H9 (cell line): ENCODE measurements around the gene CORO1C. TPM values are rescaled to one million over a fixed set of nuclear protein-coding genes. Genes with fewer than 3 reads are reported as not detected.

Source experiments
- DNase-seq: peaks from one replicate; pipeline ENCODE4 v3.0.0-alpha.2; 2017
- H2AFZ ChIP-seq: one replicate; pipeline ENCODE4 v1.6.1; 2013; ENCODE audit warnings: mild to moderate bottlenecking, low read length, control low read depth, moderate library complexity
- H2AK5ac ChIP-seq: 2 replicates; pipeline ENCODE4 v1.6.1; 2013; ENCODE audit warnings: low read length, control low read depth, mixed read lengths; ENCODE audit not compliant: insufficient read length
- H2BK120ac ChIP-seq: one replicate; pipeline ENCODE4 v1.6.1; 2013; ENCODE audit warnings: low read depth, mild to moderate bottlenecking, low read length, control low read depth, inconsistent platforms; ENCODE audit not compliant: poor library complexity, severe bottlenecking
- H2BK12ac ChIP-seq: 2 replicates; pipeline ENCODE4 v1.6.1; 2013; ENCODE audit warnings: low read length, control low read depth, mixed read lengths, low read depth; ENCODE audit not compliant: insufficient read length
- H2BK15ac ChIP-seq: 2 replicates; pipeline ENCODE4 v1.6.1; 2013; ENCODE audit warnings: low read depth, low read length, control low read depth
- H2BK20ac ChIP-seq: one replicate; pipeline ENCODE4 v1.6.1; 2013; ENCODE audit warnings: low read depth, mild to moderate bottlenecking, low read length, control low read depth, inconsistent platforms; ENCODE audit not compliant: poor library complexity, severe bottlenecking
- H2BK5ac ChIP-seq: 2 replicates; pipeline ENCODE4 v1.6.1; 2013; ENCODE audit warnings: low read length, control low read depth, mixed read lengths; ENCODE audit not compliant: insufficient read length
- H3K14ac ChIP-seq: 2 replicates; pipeline ENCODE4 v1.6.1; 2013; ENCODE audit warnings: low read length, control low read depth; ENCODE audit not compliant: insufficient read depth
- H3K18ac ChIP-seq: 2 replicates; pipeline ENCODE4 v1.6.1; 2013; ENCODE audit warnings: low read depth, mild to moderate bottlenecking, mixed read lengths, low read length, control low read depth; ENCODE audit not compliant: insufficient read length
- H3K23ac ChIP-seq: 2 replicates; pipeline ENCODE4 v1.6.1; 2013; ENCODE audit warnings: low read length, control low read depth, mixed read lengths, low read depth; ENCODE audit not compliant: insufficient read length
- H3K23me2 ChIP-seq: 2 replicates; pipeline ENCODE4 v1.6.1; 2013; ENCODE audit warnings: low read depth, mild to moderate bottlenecking, mixed read lengths, low read length, control low read depth; ENCODE audit not compliant: insufficient read length, poor library complexity, severe bottlenecking
- H3K27ac ChIP-seq: 2 replicates; pipeline ENCODE4 v1.5.1; 2013; ENCODE audit warnings: low read length, control low read depth, mixed read lengths, low read depth; ENCODE audit not compliant: insufficient read length
- H3K27me3 ChIP-seq: 2 replicates; pipeline ENCODE4 v1.6.1; 2013; ENCODE audit warnings: low read length, control low read depth, inconsistent platforms; ENCODE audit not compliant: insufficient read depth
- H3K4ac ChIP-seq: 2 replicates; pipeline ENCODE4 v1.6.1; 2013; ENCODE audit warnings: low read depth, mild to moderate bottlenecking, control low read depth, inconsistent platforms, low read length, moderate library complexity
- H3K4me1 ChIP-seq: 2 replicates; pipeline ENCODE4 v1.6.1; 2013; ENCODE audit warnings: low read length, control low read depth, inconsistent platforms; ENCODE audit not compliant: insufficient read depth
- H3K4me2 ChIP-seq: 2 replicates; pipeline ENCODE4 v1.6.1; 2013; ENCODE audit warnings: low read length, control low read depth, mixed read lengths; ENCODE audit not compliant: insufficient read length, insufficient read depth
- H3K56ac ChIP-seq: 2 replicates; pipeline ENCODE4 v1.6.1; 2013; ENCODE audit warnings: low read depth, mild to moderate bottlenecking, mixed read lengths, low read length, control low read depth; ENCODE audit not compliant: insufficient read length
- H3K79me1 ChIP-seq: 2 replicates; pipeline ENCODE4 v1.6.1; 2013; ENCODE audit warnings: low read depth, mild to moderate bottlenecking, moderate library complexity, low read length, control low read depth, inconsistent platforms; ENCODE audit not compliant: insufficient read depth, poor library complexity, severe bottlenecking
- H3K79me2 ChIP-seq: 2 replicates; pipeline ENCODE4 v1.6.1; 2013; ENCODE audit warnings: low read length, control low read depth, inconsistent platforms; ENCODE audit not compliant: insufficient read depth
- H3K9ac ChIP-seq: 2 replicates; pipeline ENCODE4 v1.6.1; 2013; ENCODE audit warnings: low read length, control low read depth, mixed read lengths; ENCODE audit not compliant: insufficient read length; ENCODE audit errors: extremely low read depth
- H3K9me3 ChIP-seq: one replicate; pipeline ENCODE4 v1.6.1; 2013; ENCODE audit warnings: low read depth, low read length, inconsistent platforms; ENCODE audit not compliant: control insufficient read depth
- H3T11ph ChIP-seq: one replicate; pipeline ENCODE4 v1.6.1; 2013; ENCODE audit warnings: mild to moderate bottlenecking, low read length, control low read depth, inconsistent platforms
- H4K20me1 ChIP-seq: one replicate; pipeline ENCODE4 v1.6.1; 2013; ENCODE audit not compliant: control insufficient read depth, insufficient read length, insufficient read depth
- H4K5ac ChIP-seq: 2 replicates; pipeline ENCODE4 v1.6.1; 2013; ENCODE audit warnings: low read depth, mild to moderate bottlenecking, mixed read lengths, low read length, control low read depth; ENCODE audit not compliant: insufficient read length
- H4K8ac ChIP-seq: replicated peaks from 2 replicates; pipeline ENCODE4 v1.6.1; 2013; ENCODE audit warnings: low read length, control low read depth, mixed read lengths, low read depth; ENCODE audit not compliant: insufficient read length
- H4K91ac ChIP-seq: 2 replicates; pipeline ENCODE4 v1.6.1; 2013; ENCODE audit warnings: low read depth, mild to moderate bottlenecking, moderate library complexity, mixed read lengths, low read length, control low read depth; ENCODE audit not compliant: insufficient read length
- H3K27ac Mint-ChIP-seq, 3 experiments: 2 replicates in 2 of 3; 3 replicates in 1 of 3; pipeline ENCODE4 v1.8.0; 2020 to 2021; ENCODE audit warnings: mixed read lengths in 3 of 3, mild to moderate bottlenecking in 1 of 3, moderate library complexity in 1 of 3
- H3K27me3 Mint-ChIP-seq: 2 replicates; pipeline ENCODE4 v1.8.0; 2021; ENCODE audit warnings: low read depth, mild to moderate bottlenecking, moderate library complexity, mixed read lengths
- H3K36me3 Mint-ChIP-seq, 3 experiments: 2 replicates in 2 of 3; 3 replicates in 1 of 3; pipeline ENCODE4 v1.8.0; 2020 to 2021; ENCODE audit warnings: low read depth in 3 of 3, mixed read lengths in 3 of 3; ENCODE audit not compliant: insufficient read depth in 1 of 3
- H3K4me1 Mint-ChIP-seq, 2 experiments: 2 replicates each; pipeline ENCODE4 v1.8.0; 2020; ENCODE audit warnings: mixed read lengths in 2 of 2
- H3K4me3 Mint-ChIP-seq, 2 experiments: 2 replicates in 1 of 2; 3 replicates in 1 of 2; pipeline ENCODE4 v1.8.0; 2020 to 2021; ENCODE audit warnings: mild to moderate bottlenecking in 2 of 2, mixed read lengths in 2 of 2, moderate library complexity in 1 of 2
- H3K9me3 Mint-ChIP-seq, 2 experiments: 2 replicates in 1 of 2; 3 replicates in 1 of 2; pipeline ENCODE4 v1.8.0; 2020; ENCODE audit warnings: mild to moderate bottlenecking in 2 of 2, mixed read lengths in 2 of 2, moderate library complexity in 1 of 2
- CTCF ChIP-seq: fragments of 200-600 bp; sonication (generic); conservative IDR thresholded peaks from 3 replicates; pipeline ENCODE4 v1.8.0; 2021; ENCODE audit warnings: antibody characterized with exemption, mild to moderate bottlenecking
- WGBS: extraction: QIAGEN DNeasy Blood & Tissue Kit; methylation state at CpG from one replicate; pipeline ENCODE4 v1.1.7; 2013; ENCODE audit warnings: missing lambda C conversion rate, low lambda C conversion rate, mixed read lengths; ENCODE audit not compliant: insufficient read length; ENCODE audit errors: extremely low coverage; 5-methylcytosine and 5-hydroxymethylcytosine counted together
- total RNA-seq: library from RNA; stranded (reverse); gene quantifications from 2 replicates; pipeline ENCODE4 v1.2.1, GENCODE V29; 2021

The CORO1C gene
- total RNA-seq, 1 experiment from 2014 or later: 154 TPM

- H3K9me3 Mint-ChIP-seq: no peaks in the 10 kb centered on the region; a peak in 2 of 5 replicates
- no peak overlapping the region for H2BK15ac ChIP-seq
- H3K4ac ChIP-seq: no peak overlapping the region
- H3K36me3 Mint-ChIP-seq: peaks cover 0 to 2% (median 0%) of the 10 kb centered on the region in 3 experiments; a peak in 2 of 7 replicates
- no peak overlapping the region for H3K4me2 ChIP-seq
- H3K18ac ChIP-seq: no peak overlapping the region
- H2BK120ac ChIP-seq: no peak overlapping the region
- H2BK20ac ChIP-seq: no peak overlapping the region
- H3K14ac ChIP-seq: no peak overlapping the region
- H3K27ac ChIP-seq: no peak overlapping the region
- H4K91ac ChIP-seq: no peak overlapping the region
- H3K9me3 ChIP-seq: no peaks in the 10 kb centered on the region
- no peak overlapping the region for H2BK12ac ChIP-seq
- H4K5ac ChIP-seq: no peak overlapping the region
- no peak overlapping the region for H2AFZ ChIP-seq
- H3K56ac ChIP-seq: no peak overlapping the region
- H3K9ac ChIP-seq: no peak overlapping the region
- no peak overlapping the region for H2BK5ac ChIP-seq
- H3T11ph ChIP-seq: no peak overlapping the region
- no peaks in the 10 kb centered on the region for H3K27me3 ChIP-seq
- no CpG with 5 or more reads among the region's 8 CpGs for WGBS
- no peak for TF ChIP-seq CTCF
- H3K27ac Mint-ChIP-seq: peak overlapping the region in 1 of 3 experiments; percentile 60; a peak in 1 of 7 replicates
- no peak overlapping the region for H2AK5ac ChIP-seq
- H3K27me3 Mint-ChIP-seq: no peaks in the 10 kb centered on the region
- H3K79me2 ChIP-seq: no peaks in the 10 kb centered on the region
- DNase-seq: no peak
- H3K23ac ChIP-seq: no peak overlapping the region
- H4K8ac ChIP-seq: no peak overlapping the region
- H3K4me3 Mint-ChIP-seq: no peak overlapping the region
- no peaks in the 10 kb centered on the region for H4K20me1 ChIP-seq
- peaks cover 24 to 31% of the 10 kb centered on the region in 2 experiments for H3K4me1 Mint-ChIP-seq
- H3K79me1 ChIP-seq: no peaks in the 10 kb centered on the region
- H3K23me2 ChIP-seq: no peaks in the 10 kb centered on the region
- H3K4me1 ChIP-seq: peaks cover 3% of the 10 kb centered on the region; the same call in 1 of the 2 replicates
These were observed 104.0 kb downstream of the CORO1C start for GRCh38 chr12:108627134-108627920.
